ENCODE results near the gene USP13. TPM values are rescaled to one million over a fixed set of nuclear protein-coding genes. Genes with fewer than 3 reads are reported as not detected.
A peak's percentile ranks its signal among the peaks of the same experiment; 100 is the strongest.

Gene USP13
- total and polyA plus RNA-seq, 12 donors: 6.9 to 61.1 (median 35.0) TPM

DNA sequence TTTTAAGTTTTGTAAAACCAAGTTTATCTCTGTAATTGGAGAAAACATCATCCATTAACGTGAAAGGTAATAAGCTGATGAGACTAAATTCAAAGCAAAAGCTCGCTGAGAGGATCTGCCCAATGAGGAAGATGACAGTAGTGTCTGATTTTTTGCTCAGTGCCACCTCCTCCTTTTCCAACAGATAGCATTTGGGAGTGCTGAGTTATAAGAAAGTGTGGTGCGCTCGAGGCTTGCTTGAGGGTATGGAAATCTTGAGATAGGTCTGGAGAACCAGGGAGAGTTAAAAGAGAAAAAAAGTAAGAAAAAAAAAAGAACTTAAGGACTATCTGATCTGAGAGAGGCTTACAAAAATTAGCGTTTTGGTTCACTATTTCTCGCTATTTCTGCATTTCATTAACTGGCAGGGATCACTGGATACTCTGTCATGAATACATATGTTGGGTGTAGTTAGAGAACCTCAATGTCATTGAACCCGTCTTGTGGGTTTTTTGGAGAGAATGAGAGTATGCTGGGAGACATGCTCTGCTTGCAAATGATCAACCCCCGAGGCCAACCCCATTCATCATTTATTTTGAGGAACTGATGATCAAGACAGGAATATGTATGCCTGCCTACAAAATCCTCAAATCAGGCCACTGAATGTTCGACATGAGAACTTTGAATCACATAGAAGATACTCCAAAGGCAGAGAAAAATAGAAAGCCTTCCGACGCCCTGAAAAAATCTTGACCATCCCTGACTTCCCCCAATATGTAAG lies 973 bp upstream of the USP13 start:
- intact Hi-C loops (cut with DNase I): loop anchor here in 1 of 2 donors (10.0 kb wide), 2 partner anchors 53 to 93 kb away; no protein-coding TSS in a partner anchor
- DNase-seq: no peak
- TF ChIP-seq, protein P1, sequence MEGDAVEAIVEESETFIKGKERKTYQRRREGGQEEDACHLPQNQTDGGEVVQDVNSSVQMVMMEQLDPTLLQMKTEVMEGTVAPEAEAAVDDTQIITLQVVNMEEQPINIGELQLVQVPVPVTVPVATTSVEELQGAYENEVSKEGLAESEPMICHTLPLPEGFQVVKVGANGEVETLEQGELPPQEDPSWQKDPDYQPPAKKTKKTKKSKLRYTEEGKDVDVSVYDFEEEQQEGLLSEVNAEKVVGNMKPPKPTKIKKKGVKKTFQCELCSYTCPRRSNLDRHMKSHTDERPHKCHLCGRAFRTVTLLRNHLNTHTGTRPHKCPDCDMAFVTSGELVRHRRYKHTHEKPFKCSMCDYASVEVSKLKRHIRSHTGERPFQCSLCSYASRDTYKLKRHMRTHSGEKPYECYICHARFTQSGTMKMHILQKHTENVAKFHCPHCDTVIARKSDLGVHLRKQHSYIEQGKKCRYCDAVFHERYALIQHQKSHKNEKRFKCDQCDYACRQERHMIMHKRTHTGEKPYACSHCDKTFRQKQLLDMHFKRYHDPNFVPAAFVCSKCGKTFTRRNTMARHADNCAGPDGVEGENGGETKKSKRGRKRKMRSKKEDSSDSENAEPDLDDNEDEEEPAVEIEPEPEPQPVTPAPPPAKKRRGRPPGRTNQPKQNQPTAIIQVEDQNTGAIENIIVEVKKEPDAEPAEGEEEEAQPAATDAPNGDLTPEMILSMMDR (IDR thresholded peaks at IDR 0.05): no peak
- TF ChIP-seq POLR2A (IDR thresholded peaks at IDR 0.05): no peak
- WGBS, 4 donors: 44 to 48% (median 47%) methylated on average over 11 of the region's 11 CpGs
- peak overlapping the region in 4 of 5 donors; percentile 70 to 98 (median 96) for H3K27ac ChIP-seq
- H3K4me1 ChIP-seq (replicated peaks in 1 of 2): peaks cover 5 to 24% of the 10 kb centered on the region in 2 donors
- H3K9me3 ChIP-seq (replicated peaks in 1 of 3): no peaks in the 10 kb centered on the region
- H3K36me3 ChIP-seq (replicated peaks in 1 of 2): no peaks in the 10 kb centered on the region
- peak overlapping the region in 2 of 4 donors; percentile 39 to 92 for H3K4me3 ChIP-seq
- H3K27me3 ChIP-seq: no peaks in the 10 kb centered on the region

- peak overlapping the region; percentile 74 to 98 (median 95) for H3K27ac ChIP-seq
- H3K4me1 ChIP-seq (replicated peaks in 1 of 2): peaks cover 5 to 24% of the 10 kb centered on the region in 2 donors
- 0 to 1% (median 0%) methylated on average over 14 to 77 of the region's 77 CpGs for WGBS, 4 donors
- DNase-seq: peak; percentile 77 to 91 (median 87)
- H3K36me3 ChIP-seq (replicated peaks in 1 of 2): no peaks in the 10 kb centered on the region
- H3K27me3 ChIP-seq: no peaks in the 10 kb centered on the region
- H3K9me3 ChIP-seq (replicated peaks in 1 of 3): no peaks in the 10 kb centered on the region
- peak overlapping the region in 3 of 4 donors; percentile 80 to 92 (median 81) for H3K4me3 ChIP-seq
- intact Hi-C loops (cut with DNase I): loop anchor here in 1 of 2 donors (10.0 kb wide), 2 partner anchors 52 to 92 kb away; no protein-coding TSS in a partner anchor
- TF ChIP-seq POLR2A (IDR thresholded peaks at IDR 0.05): peak; percentile 44 to 81
- TF ChIP-seq, protein P1 (IDR thresholded peaks at IDR 0.05): no peak
Observed at GRCh38 chr3:179653096-179653797, 407 bp downstream of the USP13 start.

DNA sequence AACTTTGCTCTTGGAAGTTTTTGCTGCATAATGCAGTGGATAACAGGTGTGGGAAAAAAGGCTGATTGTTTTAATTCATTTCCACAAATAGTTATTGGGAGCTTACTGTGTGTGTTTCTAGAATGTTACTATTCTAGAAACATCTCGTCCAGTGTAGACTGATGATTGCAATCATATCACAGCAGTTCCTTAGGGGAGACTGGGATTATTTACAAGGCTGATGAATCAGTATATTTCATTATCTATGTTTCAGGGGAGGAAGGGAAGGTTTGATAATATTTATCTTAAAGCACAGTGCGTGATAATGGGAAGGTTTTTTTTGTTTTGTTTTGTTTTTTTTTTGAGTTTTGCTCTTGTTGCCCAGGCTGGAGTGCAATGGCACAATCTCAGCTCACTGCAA lies 2.4 kb downstream of the USP13 start:
- TF ChIP-seq, protein P1 (IDR thresholded peaks at IDR 0.05): no peak
- no peak for TF ChIP-seq POLR2A (IDR thresholded peaks at IDR 0.05)
- Histone ChIP-seq H3K4me3 (peak overlapping the region in 1 of 4 donors; percentile 92), H3K36me3 (replicated peaks in 1 of 2) (no peaks in the 10 kb centered on the region), H3K27me3 (no peaks in the 10 kb centered on the region), H3K4me1 (replicated peaks in 1 of 2) (peaks cover 5 to 24% of the 10 kb centered on the region in 2 donors), H3K27ac (peak overlapping the region in 3 of 5 donors; percentile 31 to 96 (median 95)), H3K9me3 (replicated peaks in 1 of 3) (no peaks in the 10 kb centered on the region)
- no peak for DNase-seq
- 44 to 51% (median 47%) methylated on average over 2 of the region's 2 CpGs for WGBS, 4 donors
- intact Hi-C loops (cut with DNase I): loop anchor here in 1 of 2 donors (10.0 kb wide), 2 partner anchors 50 to 90 kb away; no protein-coding TSS in a partner anchor

- Histone ChIP-seq H3K27me3 (no peaks in the 10 kb centered on the region), H3K4me3 (no peak overlapping the region), H3K9me3 (replicated peaks in 1 of 3) (no peaks in the 10 kb centered on the region), H3K4me1 (replicated peaks in 1 of 2) (peaks cover 5 to 45% of the 10 kb centered on the region in 2 donors), H3K36me3 (replicated peaks in 1 of 2) (no peaks in the 10 kb centered on the region), H3K27ac (peak overlapping the region in 1 of 5 donors; percentile 16)
- WGBS, 4 donors: 85 to 93% (median 91%) methylated on average over 2 of the region's 2 CpGs
- intact Hi-C loops (cut with DNase I): loop anchor here in 1 of 2 donors (10.0 kb wide), 2 partner anchors 46 to 86 kb away; no protein-coding TSS in a partner anchor
- TF ChIP-seq POLR2A (IDR thresholded peaks at IDR 0.05): no peak
- TF ChIP-seq, protein P1 (IDR thresholded peaks at IDR 0.05): no peak
- no peak for DNase-seq
Observed at GRCh38 chr3:179658606-179659005, 5.8 kb downstream of the USP13 start.

All from adrenal gland (tissue), 12 donors.